Loucy (cell line): ENCODE data around the gene BAIAP3.

Experiments
- H2AFZ ChIP-seq: fragments of 200-600 bp; sonication (generic); 2 replicates; pipeline ENCODE4 v1.6.0; 2016; ENCODE audit warnings: antibody characterized with exemption, mild to moderate bottlenecking, low read length, moderate library complexity
- H3F3A ChIP-seq: fragments of 200-600 bp; 2 replicates; pipeline ENCODE4 v1.6.0; 2016; ENCODE audit warnings: antibody characterized with exemption, low read depth, mild to moderate bottlenecking
- H3K27me3 ChIP-seq: fragments of 200-600 bp; sonication (generic); 2 replicates; pipeline ENCODE4 v1.6.1; 2014; ENCODE audit warnings: low read length, mild to moderate bottlenecking; ENCODE audit not compliant: insufficient read depth, poor library complexity, severe bottlenecking
- H3K36me3 ChIP-seq: fragments of 200-600 bp; sonication (generic); 2 replicates; pipeline ENCODE4 v1.6.1; 2016; ENCODE audit warnings: low read length; ENCODE audit not compliant: insufficient read depth
- H3K4me1 ChIP-seq: fragments of 200-600 bp; sonication (generic); 2 replicates; pipeline ENCODE4 v1.5.1; 2014; ENCODE audit warnings: low read length, mild to moderate bottlenecking; ENCODE audit not compliant: insufficient read depth, poor library complexity, severe bottlenecking
- H3K4me2 ChIP-seq: fragments of 200-600 bp; sonication (generic); 2 replicates; pipeline ENCODE4 v1.6.0; 2014; ENCODE audit warnings: antibody characterized with exemption, low read length, low read depth, mild to moderate bottlenecking; ENCODE audit not compliant: poor library complexity, severe bottlenecking
- H3K4me3 ChIP-seq: fragments of 200-600 bp; sonication (generic); 2 replicates; pipeline ENCODE4 v1.5.1; 2014; ENCODE audit warnings: low read length, mild to moderate bottlenecking, mixed read lengths; ENCODE audit not compliant: poor library complexity, severe bottlenecking
- H3K79me2 ChIP-seq: fragments of 200-600 bp; sonication (generic); 2 replicates; pipeline ENCODE4 v1.6.1; 2014; ENCODE audit warnings: low read length; ENCODE audit not compliant: insufficient read depth
- H3K9ac ChIP-seq: fragments of 200-600 bp; sonication (generic); 2 replicates; pipeline ENCODE4 v1.6.0; 2014; ENCODE audit warnings: mild to moderate bottlenecking, low read depth, low read length, moderate library complexity; ENCODE audit not compliant: poor library complexity, severe bottlenecking
- H3K9me2 ChIP-seq: fragments of 200-600 bp; sonication (generic); replicated peaks from 2 replicates; pipeline ENCODE4 v1.6.1; 2016; ENCODE audit warnings: low read depth, low read length, mixed read lengths
- H3K9me3 ChIP-seq: fragments of 200-600 bp; sonication (generic); 2 replicates; pipeline ENCODE4 v1.6.1; 2014; ENCODE audit warnings: mild to moderate bottlenecking, antibody characterized with exemption, low read length, low read depth; ENCODE audit not compliant: insufficient read depth
- H4K20me1 ChIP-seq: fragments of 200-600 bp; sonication (generic); 2 replicates; pipeline ENCODE4 v1.6.0; 2014; ENCODE audit warnings: antibody characterized with exemption, low read length, mild to moderate bottlenecking; ENCODE audit not compliant: insufficient read depth, poor library complexity, severe bottlenecking
- CTCF ChIP-seq: fragments of 200-600 bp; sonication (generic); conservative IDR thresholded peaks from 2 replicates; pipeline ENCODE4 v1.5.1; 2014; ENCODE audit warnings: mild to moderate bottlenecking, antibody characterized with exemption, low read length
- EZH2phosphoT487 ChIP-seq: fragments of 200-600 bp; IDR thresholded peaks from 2 replicates; pipeline ENCODE4 v1.6.1; 2018; ENCODE audit warnings: antibody characterized with exemption, mild to moderate bottlenecking, moderate library complexity, borderline replicate concordance

BAIAP3 gene

DNA sequence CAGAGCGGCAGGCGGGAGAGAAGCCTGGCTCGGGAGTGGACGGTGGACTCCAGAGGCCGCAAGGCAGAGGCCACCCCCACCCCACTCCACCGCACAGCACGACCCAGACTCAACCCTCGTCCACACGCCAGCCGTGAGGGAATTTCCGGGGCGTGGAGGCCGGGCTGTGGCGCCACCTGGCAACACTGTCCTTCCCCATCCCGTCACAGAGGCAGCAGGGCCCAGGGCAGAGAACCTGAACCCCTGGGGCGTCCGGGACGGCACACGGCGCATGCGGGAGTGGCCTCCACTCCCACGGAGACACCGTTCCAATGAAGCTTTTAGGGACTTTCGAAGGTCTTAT, 41.8 kb downstream of the BAIAP3 start:
- Histone ChIP-seq H3K4me3 (no peak overlapping the region), H3K4me2 (no peak overlapping the region), H3K27me3 (no peaks in the 10 kb centered on the region), H3K79me2 (no peaks in the 10 kb centered on the region), H3K9me3 (no peaks in the 10 kb centered on the region), H3K4me1 (no peaks in the 10 kb centered on the region), H3K9ac (no peak overlapping the region), H3K36me3 (no peaks in the 10 kb centered on the region), H3F3A (no peaks in the 10 kb centered on the region), H2AFZ (no peak overlapping the region), H4K20me1 (no peaks in the 10 kb centered on the region), H3K9me2 (no peaks in the 10 kb centered on the region)
- TF ChIP-seq EZH2phosphoT487 (no peak), CTCF (no peak)

- TF ChIP-seq CTCF (no peak), EZH2phosphoT487 (no peak)
- Histone ChIP-seq H3K79me2 (no peaks in the 10 kb centered on the region), H3K9ac (no peak overlapping the region), H3K4me3 (no peak overlapping the region), H3F3A (no peaks in the 10 kb centered on the region), H3K36me3 (no peaks in the 10 kb centered on the region), H3K4me1 (no peaks in the 10 kb centered on the region), H4K20me1 (no peaks in the 10 kb centered on the region), H2AFZ (no peak overlapping the region), H3K4me2 (no peak overlapping the region), H3K9me2 (no peaks in the 10 kb centered on the region), H3K9me3 (no peaks in the 10 kb centered on the region), H3K27me3 (no peaks in the 10 kb centered on the region)
Observed at GRCh38 chr16:1375741-1376410, 42.4 kb downstream of the BAIAP3 start.

GRCh38 chr16:1377406-1378010, 44.1 kb downstream of the BAIAP3 start:
- no peak overlapping the region for H3K4me3 ChIP-seq
- no peaks in the 10 kb centered on the region for H3K79me2 ChIP-seq
- no peaks in the 10 kb centered on the region for H3K36me3 ChIP-seq
- no peaks in the 10 kb centered on the region for H3K4me1 ChIP-seq
- no peaks in the 10 kb centered on the region for H3F3A ChIP-seq
- no peaks in the 10 kb centered on the region for H3K27me3 ChIP-seq
- TF ChIP-seq EZH2phosphoT487 (no peak), CTCF (no peak)
- no peak overlapping the region for H2AFZ ChIP-seq
- no peak overlapping the region for H3K4me2 ChIP-seq
- H4K20me1 ChIP-seq = no peaks in the 10 kb centered on the region
- no peak overlapping the region for H3K9ac ChIP-seq
- H3K9me3 ChIP-seq = no peaks in the 10 kb centered on the region
- no peaks in the 10 kb centered on the region for H3K9me2 ChIP-seq
